Measurements from ENCODE around the gene LZIC. TPM values are rescaled to one million over a fixed set of nuclear protein-coding genes. Genes with fewer than 3 reads are reported as not detected.

LZIC gene
- polyA plus RNA-seq, 1 experiment, result 9.1 TPM

GRCh38 chr1:9942399-9942938, 722 bp downstream of the LZIC start:
- peak overlapping the region; percentile 91 for H3K4me3 ChIP-seq (ENCODE audit: low read depth, low read length)
- POLR2A ChIA-PET, result no interaction called here
- H3K27me3 ChIP-seq (ENCODE audit: control insufficient read depth, insufficient read depth, low read length), result no peaks in the 10 kb centered on the region
- H3K36me3 ChIP-seq (ENCODE audit: control insufficient read depth, insufficient read depth, low read length), result peaks cover 2% of the 10 kb centered on the region; the same call in 1 of the 2 replicates
- DNase-seq (ENCODE audit: low read depth), result no peak
- CTCF ChIA-PET, result interaction anchor here (0.6 to 4.5 kb wide), 14 partner anchors 8 to 316 kb away, joined by 3 to 45 read pairs (median 6); partner anchors contain the start of genes KIF1B and UBE4B
- TF ChIP-seq, protein P1, sequence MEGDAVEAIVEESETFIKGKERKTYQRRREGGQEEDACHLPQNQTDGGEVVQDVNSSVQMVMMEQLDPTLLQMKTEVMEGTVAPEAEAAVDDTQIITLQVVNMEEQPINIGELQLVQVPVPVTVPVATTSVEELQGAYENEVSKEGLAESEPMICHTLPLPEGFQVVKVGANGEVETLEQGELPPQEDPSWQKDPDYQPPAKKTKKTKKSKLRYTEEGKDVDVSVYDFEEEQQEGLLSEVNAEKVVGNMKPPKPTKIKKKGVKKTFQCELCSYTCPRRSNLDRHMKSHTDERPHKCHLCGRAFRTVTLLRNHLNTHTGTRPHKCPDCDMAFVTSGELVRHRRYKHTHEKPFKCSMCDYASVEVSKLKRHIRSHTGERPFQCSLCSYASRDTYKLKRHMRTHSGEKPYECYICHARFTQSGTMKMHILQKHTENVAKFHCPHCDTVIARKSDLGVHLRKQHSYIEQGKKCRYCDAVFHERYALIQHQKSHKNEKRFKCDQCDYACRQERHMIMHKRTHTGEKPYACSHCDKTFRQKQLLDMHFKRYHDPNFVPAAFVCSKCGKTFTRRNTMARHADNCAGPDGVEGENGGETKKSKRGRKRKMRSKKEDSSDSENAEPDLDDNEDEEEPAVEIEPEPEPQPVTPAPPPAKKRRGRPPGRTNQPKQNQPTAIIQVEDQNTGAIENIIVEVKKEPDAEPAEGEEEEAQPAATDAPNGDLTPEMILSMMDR (IDR thresholded peaks at IDR 0.05; ENCODE audit: insufficient read depth, low read depth, low read length), result peak; percentile 57

GRCh38 chr1:9929431-9930385, 13.5 kb downstream of the LZIC start:
- TF ChIP-seq, protein P1 (IDR thresholded peaks at IDR 0.05; ENCODE audit: insufficient read depth, low read depth, low read length), result no peak
- ChIA-PET CTCF (no interaction called here), POLR2A (interaction anchor here (0.6 kb wide), 1 partner anchor 13 kb away, joined by 4 read pairs; no protein-coding TSS in a partner anchor)

GRCh38 chr1:9927259-9927658, 15.9 kb downstream of the LZIC start:
- TF ChIP-seq, protein P1 (IDR thresholded peaks at IDR 0.05; ENCODE audit: insufficient read depth, low read depth, low read length), result no peak
- no peak overlapping the region for H3K4me3 ChIP-seq (ENCODE audit: low read depth, low read length)
- POLR2A ChIA-PET, result no interaction called here
- CTCF ChIA-PET, result no interaction called here
- no peak for DNase-seq (ENCODE audit: low read depth)
- no peaks in the 10 kb centered on the region for H3K27me3 ChIP-seq (ENCODE audit: control insufficient read depth, insufficient read depth, low read length)
- no peaks in the 10 kb centered on the region; the same call in 1 of the 2 replicates for H3K36me3 ChIP-seq (ENCODE audit: control insufficient read depth, insufficient read depth, low read length)

More at GRCh38 chr1:9929431-9930385, 13.5 kb downstream of the LZIC start:
- DNase-seq (ENCODE audit: low read depth), result no peak
- Histone ChIP-seq H3K36me3 (ENCODE audit: control insufficient read depth, insufficient read depth, low read length) (no peaks in the 10 kb centered on the region; the same call in 1 of the 2 replicates), H3K4me3 (ENCODE audit: low read depth, low read length) (no peak overlapping the region), H3K27me3 (ENCODE audit: control insufficient read depth, insufficient read depth, low read length) (no peaks in the 10 kb centered on the region)

DNA sequence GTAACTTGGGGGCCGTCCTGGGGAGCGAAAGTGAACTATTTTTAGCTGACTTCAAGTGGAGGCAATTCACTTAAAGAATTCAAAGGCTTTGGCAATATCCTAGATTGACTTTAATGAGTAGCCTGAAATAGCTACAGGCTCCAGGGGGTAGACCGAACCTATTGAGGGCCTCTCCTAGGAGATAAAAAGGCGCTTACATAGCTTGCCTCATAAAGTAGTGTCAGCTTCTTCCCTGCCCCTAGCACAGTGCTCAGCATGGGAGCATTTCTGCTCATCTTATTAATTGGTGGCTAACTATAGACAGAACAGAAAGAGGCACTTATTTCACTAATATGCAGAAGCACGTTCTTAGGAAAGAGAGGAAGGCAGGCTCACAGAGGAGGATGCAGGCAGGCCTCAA, 20.8 kb downstream of the LZIC start:
- CTCF ChIA-PET, result interaction anchor here (0.6 to 1.3 kb wide), 3 partner anchors 20 to 39 kb away, joined by 3 read pairs; partner anchors contain the start of genes LZIC and NMNAT1
- Histone ChIP-seq H3K36me3 (ENCODE audit: control insufficient read depth, insufficient read depth, low read length) (no peaks in the 10 kb centered on the region), H3K4me3 (ENCODE audit: low read depth, low read length) (no peak overlapping the region), H3K27me3 (ENCODE audit: control insufficient read depth, insufficient read depth, low read length) (no peaks in the 10 kb centered on the region)
- TF ChIP-seq, protein P1 (IDR thresholded peaks at IDR 0.05; ENCODE audit: insufficient read depth, low read depth, low read length), result no peak
- DNase-seq (ENCODE audit: low read depth), result no peak
- POLR2A ChIA-PET, result no interaction called here

DNA sequence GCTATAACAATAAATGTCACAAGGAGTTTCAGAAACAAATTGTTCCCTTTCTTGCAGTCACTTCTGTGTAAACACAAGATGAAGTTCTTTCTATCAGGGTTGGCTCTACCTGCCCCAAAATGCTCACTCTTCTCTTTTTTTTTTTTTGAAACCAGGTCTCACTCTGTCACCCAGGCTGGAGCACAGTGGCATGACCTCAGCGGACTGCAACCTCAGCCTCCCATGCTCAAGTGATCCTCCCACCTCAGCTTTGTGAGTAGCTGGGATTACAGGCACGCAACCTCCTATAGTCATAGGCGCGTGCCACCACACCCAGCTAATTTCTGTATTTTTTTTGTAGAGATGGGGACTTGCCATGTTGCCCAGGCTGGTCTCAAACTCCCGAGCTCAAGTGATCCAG, 22.6 kb downstream of the LZIC start:
- POLR2A ChIA-PET, result no interaction called here
- DNase-seq (ENCODE audit: low read depth), result no peak

More for the DNA sequence above, 22.6 kb downstream of the LZIC start:
- Histone ChIP-seq H3K27me3 (ENCODE audit: control insufficient read depth, insufficient read depth, low read length) (no peaks in the 10 kb centered on the region), H3K4me3 (ENCODE audit: low read depth, low read length) (no peak overlapping the region), H3K36me3 (ENCODE audit: control insufficient read depth, insufficient read depth, low read length) (no peaks in the 10 kb centered on the region)
- TF ChIP-seq, protein P1 (IDR thresholded peaks at IDR 0.05; ENCODE audit: insufficient read depth, low read depth, low read length), result no peak
- CTCF ChIA-PET, result no interaction called here
